Measurements from ENCODE around the gene AP3B1. TPM values are rescaled to one million over a fixed set of nuclear protein-coding genes. Genes with fewer than 3 reads are reported as not detected.

AP3B1 gene
- total and polyA plus RNA-seq, 2 donors from 2014 or later = 49.3 to 53.2 TPM

GRCh38 chr5:78046006-78046405 lies 248.5 kb downstream of the AP3B1 start:
- Histone ChIP-seq H3K9ac (ENCODE audit: low read length in 3 of 3) (no peak overlapping the region), H3K27me3 (ENCODE audit: control insufficient read depth, insufficient read depth, low read length) (no peaks in the 10 kb centered on the region), H3K36me3 (ENCODE audit: control insufficient read depth in 2 of 3, insufficient read depth in 3 of 3, low read length in 3 of 3) (no peaks in the 10 kb centered on the region), H3K4me3 (ENCODE audit: low read length in 3 of 3) (no peak overlapping the region), H3K4me1 (ENCODE audit: control insufficient read depth in 2 of 3, insufficient read depth in 2 of 3, low read depth in 1 of 3, low read length in 3 of 3) (no peaks in the 10 kb centered on the region), H3K27ac (ENCODE audit: low read depth in 2 of 2, low read length in 2 of 2) (no peak overlapping the region), H3K9me3 (ENCODE audit: control insufficient read depth in 2 of 3, insufficient read depth in 1 of 3, low read length in 3 of 3) (no peaks in the 10 kb centered on the region)
- FAIRE-seq (no peak), DNase-seq (no peak)
- intact Hi-C loops (cut with DNase I) = no loop called here
- TF ChIP-seq CTCF (IDR thresholded peaks at IDR 0.05; ENCODE audit: borderline replicate concordance, extremely low read depth, insufficient read depth) = no peak

GRCh38 chr5:78041805-78042204 lies 252.7 kb downstream of the AP3B1 start:
- Histone ChIP-seq H3K9me3 (ENCODE audit: control insufficient read depth in 2 of 3, insufficient read depth in 1 of 3, low read length in 3 of 3) (no peaks in the 10 kb centered on the region), H3K9ac (ENCODE audit: low read length in 3 of 3) (no peak overlapping the region), H3K27ac (ENCODE audit: low read depth in 2 of 2, low read length in 2 of 2) (no peak overlapping the region), H3K4me1 (ENCODE audit: control insufficient read depth in 2 of 3, insufficient read depth in 2 of 3, low read depth in 1 of 3, low read length in 3 of 3) (no peaks in the 10 kb centered on the region), H3K4me3 (ENCODE audit: low read length in 3 of 3) (no peak overlapping the region), H3K27me3 (ENCODE audit: control insufficient read depth, insufficient read depth, low read length) (no peaks in the 10 kb centered on the region), H3K36me3 (ENCODE audit: control insufficient read depth in 2 of 3, insufficient read depth in 3 of 3, low read length in 3 of 3) (peaks cover 0 to 8% (median 0%) of the 10 kb centered on the region in 3 donors)
- DNase-seq (no peak), FAIRE-seq (no peak)
- intact Hi-C loops (cut with DNase I) = no loop called here
- no peak for TF ChIP-seq CTCF (IDR thresholded peaks at IDR 0.05; ENCODE audit: borderline replicate concordance, extremely low read depth, insufficient read depth)

DNA sequence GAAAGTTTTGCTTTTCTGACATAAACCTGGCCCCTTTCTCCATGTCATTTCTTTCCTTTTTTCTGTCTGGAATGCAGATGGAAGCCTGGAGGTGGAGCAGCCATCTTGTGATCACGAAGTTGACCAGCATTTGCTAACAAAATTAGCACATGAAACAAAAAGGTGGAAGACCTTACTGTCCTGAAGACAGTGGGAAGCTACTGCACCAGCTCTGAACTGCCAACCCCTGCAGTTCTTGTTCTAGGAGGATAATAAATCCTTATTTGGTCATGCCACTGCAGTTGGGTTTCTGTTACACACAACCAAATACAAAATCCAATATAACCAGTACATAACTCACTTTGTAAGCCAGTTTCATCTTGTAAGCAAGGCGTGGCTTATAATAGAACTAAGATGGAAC lies 269.0 kb downstream of the AP3B1 start:
- FAIRE-seq = no peak
- intact Hi-C loops (cut with DNase I) = no loop called here

More for the DNA sequence above, 269.0 kb downstream of the AP3B1 start:
- H3K27ac ChIP-seq (ENCODE audit: low read depth in 2 of 2, low read length in 2 of 2) = no peak overlapping the region
- no peaks in the 10 kb centered on the region for H3K4me1 ChIP-seq (ENCODE audit: control insufficient read depth in 2 of 3, insufficient read depth in 2 of 3, low read depth in 1 of 3, low read length in 3 of 3)
- no peak for TF ChIP-seq CTCF (IDR thresholded peaks at IDR 0.05; ENCODE audit: borderline replicate concordance, extremely low read depth, insufficient read depth)
- no peaks in the 10 kb centered on the region for H3K9me3 ChIP-seq (ENCODE audit: control insufficient read depth in 2 of 3, insufficient read depth in 1 of 3, low read length in 3 of 3)
- H3K4me3 ChIP-seq (ENCODE audit: low read length in 3 of 3) = no peak overlapping the region
- no peak overlapping the region for H3K9ac ChIP-seq (ENCODE audit: low read length in 3 of 3)
- DNase-seq = no peak
- H3K36me3 ChIP-seq (ENCODE audit: control insufficient read depth in 2 of 3, insufficient read depth in 3 of 3, low read length in 3 of 3) = no peaks in the 10 kb centered on the region
- H3K27me3 ChIP-seq (ENCODE audit: control insufficient read depth, insufficient read depth, low read length) = no peaks in the 10 kb centered on the region
